Measurements from ENCODE around the gene LDHAL6B. TPM values are rescaled to one million over a fixed set of nuclear protein-coding genes. Genes with fewer than 3 reads are reported as not detected.

LDHAL6B gene
- total RNA-seq, 6 experiments from 2014 or later: not detected

DNA sequence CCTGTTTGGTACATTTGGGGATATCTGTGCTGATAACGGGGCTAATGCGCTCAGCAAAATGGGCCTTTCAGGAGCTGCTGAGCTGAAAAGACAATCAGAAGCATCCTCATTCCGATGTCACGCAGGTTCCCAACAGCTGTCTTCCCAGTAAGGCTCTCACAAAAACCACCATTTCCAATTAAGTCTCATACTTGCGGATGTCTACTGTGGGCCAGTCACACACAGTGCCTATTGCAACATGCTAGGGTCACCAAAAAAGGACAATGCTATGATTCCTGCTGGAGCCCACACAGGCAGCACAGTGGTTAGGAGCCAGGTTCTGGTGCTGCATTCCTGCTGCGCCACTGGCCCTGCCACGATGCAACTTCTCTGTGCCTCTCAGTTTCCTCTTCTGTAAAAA lies 16.4 kb upstream of the LDHAL6B start:
- Mint-ChIP-seq H3K36me3 (ENCODE audit: low read depth) (peaks cover 62% of the 10 kb centered on the region), H3K4me3 (no peak overlapping the region; the same call in 1 of the 2 replicates), H3K27ac (peak overlapping the region; percentile 98; the same call in 1 of the 2 replicates), H3K27me3 (ENCODE audit: insufficient read depth) (peaks cover 12% of the 10 kb centered on the region; the same call in 1 of the 2 replicates), H3K9me3 (no peaks in the 10 kb centered on the region), H3K4me1 (ENCODE audit: low read depth) (peaks cover 51% of the 10 kb centered on the region)
- DNase-seq: no peak
- TF ChIP-seq, protein P1, sequence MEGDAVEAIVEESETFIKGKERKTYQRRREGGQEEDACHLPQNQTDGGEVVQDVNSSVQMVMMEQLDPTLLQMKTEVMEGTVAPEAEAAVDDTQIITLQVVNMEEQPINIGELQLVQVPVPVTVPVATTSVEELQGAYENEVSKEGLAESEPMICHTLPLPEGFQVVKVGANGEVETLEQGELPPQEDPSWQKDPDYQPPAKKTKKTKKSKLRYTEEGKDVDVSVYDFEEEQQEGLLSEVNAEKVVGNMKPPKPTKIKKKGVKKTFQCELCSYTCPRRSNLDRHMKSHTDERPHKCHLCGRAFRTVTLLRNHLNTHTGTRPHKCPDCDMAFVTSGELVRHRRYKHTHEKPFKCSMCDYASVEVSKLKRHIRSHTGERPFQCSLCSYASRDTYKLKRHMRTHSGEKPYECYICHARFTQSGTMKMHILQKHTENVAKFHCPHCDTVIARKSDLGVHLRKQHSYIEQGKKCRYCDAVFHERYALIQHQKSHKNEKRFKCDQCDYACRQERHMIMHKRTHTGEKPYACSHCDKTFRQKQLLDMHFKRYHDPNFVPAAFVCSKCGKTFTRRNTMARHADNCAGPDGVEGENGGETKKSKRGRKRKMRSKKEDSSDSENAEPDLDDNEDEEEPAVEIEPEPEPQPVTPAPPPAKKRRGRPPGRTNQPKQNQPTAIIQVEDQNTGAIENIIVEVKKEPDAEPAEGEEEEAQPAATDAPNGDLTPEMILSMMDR (IDR thresholded peaks at IDR 0.05): no peak

- H3K4me1 Mint-ChIP-seq (ENCODE audit: low read depth): peaks cover 45% of the 10 kb centered on the region
- H3K27me3 Mint-ChIP-seq (ENCODE audit: insufficient read depth): peaks cover 12% of the 10 kb centered on the region
- TF ChIP-seq, protein P1 (IDR thresholded peaks at IDR 0.05): no peak
- DNase-seq: peak; percentile 95
- peak overlapping the region; percentile 84 for H3K4me3 Mint-ChIP-seq
- H3K9me3 Mint-ChIP-seq: no peaks in the 10 kb centered on the region
- H3K27ac Mint-ChIP-seq: peak overlapping the region; percentile 98
- peaks cover 67% of the 10 kb centered on the region for H3K36me3 Mint-ChIP-seq (ENCODE audit: low read depth)
These were observed 14.8 kb upstream of the LDHAL6B start for GRCh38 chr15:59191855-59192237.

- H3K27ac Mint-ChIP-seq: no peak overlapping the region
- TF ChIP-seq, protein P1 (IDR thresholded peaks at IDR 0.05): no peak
- H3K9me3 Mint-ChIP-seq: no peaks in the 10 kb centered on the region
- H3K27me3 Mint-ChIP-seq (ENCODE audit: insufficient read depth): peaks cover 12% of the 10 kb centered on the region
- peaks cover 45% of the 10 kb centered on the region for H3K4me1 Mint-ChIP-seq (ENCODE audit: low read depth)
- DNase-seq: no peak
- peaks cover 52% of the 10 kb centered on the region for H3K36me3 Mint-ChIP-seq (ENCODE audit: low read depth)
- H3K4me3 Mint-ChIP-seq: no peak overlapping the region
These were observed 11.9 kb upstream of the LDHAL6B start for GRCh38 chr15:59194639-59195325.

DNA sequence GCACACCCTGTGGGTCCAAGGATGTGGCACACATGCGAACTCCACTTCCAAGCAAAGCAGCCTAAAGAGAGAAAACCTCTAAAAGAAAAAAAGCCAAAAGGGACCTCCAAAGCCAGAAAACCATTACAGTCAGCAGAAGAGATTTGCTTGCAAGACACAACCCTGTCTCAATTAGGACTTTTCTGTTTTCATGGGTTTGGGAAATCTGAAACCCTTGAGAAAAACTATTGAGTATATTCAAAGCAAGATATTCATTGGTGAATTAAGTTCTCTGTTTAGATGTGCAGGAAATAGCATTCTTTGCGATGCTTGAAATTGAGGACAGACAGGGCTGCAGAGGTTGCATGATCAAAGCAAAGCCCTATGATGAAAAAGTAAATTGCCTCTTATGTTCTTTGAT lies 10.2 kb upstream of the LDHAL6B start:
- TF ChIP-seq, protein P1 (IDR thresholded peaks at IDR 0.05): no peak
- no peak overlapping the region for H3K27ac Mint-ChIP-seq
- H3K9me3 Mint-ChIP-seq: no peaks in the 10 kb centered on the region
- no peak overlapping the region for H3K4me3 Mint-ChIP-seq
- H3K27me3 Mint-ChIP-seq (ENCODE audit: insufficient read depth): peaks cover 3% of the 10 kb centered on the region
- DNase-seq: no peak
- H3K36me3 Mint-ChIP-seq (ENCODE audit: low read depth): peaks cover 46% of the 10 kb centered on the region
- peaks cover 42% of the 10 kb centered on the region for H3K4me1 Mint-ChIP-seq (ENCODE audit: low read depth)

GRCh38 chr15:59197454-59197853 lies 9.2 kb upstream of the LDHAL6B start:
- no peak overlapping the region for H3K27ac Mint-ChIP-seq
- no peaks in the 10 kb centered on the region for H3K9me3 Mint-ChIP-seq
- peaks cover 43% of the 10 kb centered on the region for H3K36me3 Mint-ChIP-seq (ENCODE audit: low read depth)
- H3K27me3 Mint-ChIP-seq (ENCODE audit: insufficient read depth): peaks cover 3% of the 10 kb centered on the region
- DNase-seq: no peak
- peaks cover 32% of the 10 kb centered on the region for H3K4me1 Mint-ChIP-seq (ENCODE audit: low read depth)
- TF ChIP-seq, protein P1 (IDR thresholded peaks at IDR 0.05): no peak
- H3K4me3 Mint-ChIP-seq: no peak overlapping the region
